ENCODE measurements around the gene BCAS1. TPM values are rescaled to one million over a fixed set of nuclear protein-coding genes. Genes with fewer than 3 reads are reported as not detected.
A peak's percentile ranks its signal among the peaks of the same experiment; 100 is the strongest.

The BCAS1 gene
- total RNA-seq, 1 donor = under 0.01 TPM

- DNase-seq (ENCODE audit: low read depth) = peak; percentile 55
- TF ChIP-seq CTCF (IDR thresholded peaks at IDR 0.05; ENCODE audit: insufficient read depth, low read depth, low read length) = no peak
- no peak overlapping the region for H3K4me3 ChIP-seq (ENCODE audit: low read depth, low read length)
These were observed 156.2 kb downstream of the BCAS1 start for GRCh38 chr20:53914091-53914780.

- no peak overlapping the region for H3K4me3 ChIP-seq (ENCODE audit: low read depth, low read length)
- TF ChIP-seq CTCF (IDR thresholded peaks at IDR 0.05; ENCODE audit: insufficient read depth, low read depth, low read length) = no peak
- DNase-seq (ENCODE audit: low read depth) = no peak
These were observed 159.1 kb downstream of the BCAS1 start for GRCh38 chr20:53911301-53911700.

- TF ChIP-seq CTCF (IDR thresholded peaks at IDR 0.05; ENCODE audit: insufficient read depth, low read depth, low read length) = no peak
- DNase-seq (ENCODE audit: low read depth) = no peak
- no peak overlapping the region for H3K4me3 ChIP-seq (ENCODE audit: low read depth, low read length)
These were observed 159.9 kb downstream of the BCAS1 start for GRCh38 chr20:53910351-53911002.

- no peak for TF ChIP-seq CTCF (IDR thresholded peaks at IDR 0.05; ENCODE audit: insufficient read depth, low read depth, low read length)
- no peak for DNase-seq (ENCODE audit: low read depth)
- no peak overlapping the region for H3K4me3 ChIP-seq (ENCODE audit: low read depth, low read length)
These were observed 162.2 kb downstream of the BCAS1 start for GRCh38 chr20:53907968-53908751.

- TF ChIP-seq CTCF (IDR thresholded peaks at IDR 0.05; ENCODE audit: insufficient read depth, low read depth, low read length) = no peak
- no peak for DNase-seq (ENCODE audit: low read depth)
- no peak overlapping the region for H3K4me3 ChIP-seq (ENCODE audit: low read depth, low read length)
These were observed 164.6 kb downstream of the BCAS1 start for GRCh38 chr20:53905820-53906191.

GRCh38 chr20:53905019-53905819 lies 165.2 kb downstream of the BCAS1 start:
- no peak overlapping the region for H3K4me3 ChIP-seq (ENCODE audit: low read depth, low read length)
- DNase-seq (ENCODE audit: low read depth) = no peak
- TF ChIP-seq CTCF (IDR thresholded peaks at IDR 0.05; ENCODE audit: insufficient read depth, low read depth, low read length) = no peak
